ENCODE data around the gene CALML3. TPM values are rescaled to one million over a fixed set of nuclear protein-coding genes. Genes with fewer than 3 reads are reported as not detected.

CALML3 gene
- total and polyA plus RNA-seq, 2 donors (not counting 1 experiment from before 2014, with no cell fraction given) = not detected

DNA sequence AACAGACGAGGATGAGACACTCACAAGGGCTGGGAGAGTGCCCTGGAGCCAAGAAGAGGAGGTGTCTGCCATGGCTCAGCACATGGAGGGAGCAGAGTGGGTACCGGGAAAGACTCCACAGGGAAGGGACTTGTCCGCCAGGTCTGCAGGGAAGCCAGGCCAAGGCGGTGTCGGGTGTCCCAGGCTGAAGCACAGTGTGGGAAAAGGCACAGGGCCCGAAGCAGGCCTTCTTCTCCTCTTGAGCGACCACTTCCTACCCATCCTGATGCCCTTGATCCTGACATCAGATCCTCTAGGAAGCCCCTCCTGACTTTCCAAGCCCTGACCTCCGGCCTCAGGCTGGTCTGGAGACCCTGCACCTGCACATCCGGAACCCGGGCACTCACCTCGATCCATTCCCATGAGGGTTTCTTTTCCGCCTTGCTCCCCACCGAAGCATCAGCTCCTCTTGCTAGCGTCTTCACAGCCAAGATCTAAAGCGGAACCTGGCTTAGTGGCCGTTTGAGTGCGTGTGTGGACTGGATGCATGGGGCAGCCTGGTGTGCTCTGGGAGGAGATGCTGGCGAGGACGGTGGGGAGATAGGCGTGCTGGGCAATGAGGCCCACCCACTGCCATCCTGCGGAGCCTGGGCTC lies 8.5 kb downstream of the CALML3 start:
- Histone ChIP-seq H3K9ac (ENCODE audit: insufficient read depth, low read length) (no peak overlapping the region), H3K4me2 (ENCODE audit: extremely low read depth, insufficient read depth, low read length) (no peak overlapping the region), H3K36me3 (ENCODE audit: control insufficient read depth, insufficient read depth, low read length) (no peaks in the 10 kb centered on the region), H3K79me2 (ENCODE audit: control insufficient read depth, insufficient read depth, low read length) (no peaks in the 10 kb centered on the region), H3K4me1 (ENCODE audit: control insufficient read depth, extremely low read depth, insufficient read depth, low read length) (no peaks in the 10 kb centered on the region), H2AFZ (ENCODE audit: low read length) (no peak overlapping the region), H3K27ac (ENCODE audit: insufficient read depth, low read length) (no peak overlapping the region), H3K27me3 (ENCODE audit: control insufficient read depth, insufficient read depth, low read length) (no peaks in the 10 kb centered on the region), H3K4me3 (replicated peaks in 1 of 4; ENCODE audit: control extremely low read depth in 1 of 4, insufficient read depth in 1 of 4, low read depth in 3 of 4, low read length in 4 of 4) (no peak overlapping the region), H3K9me3 (ENCODE audit: control insufficient read depth, insufficient read depth, low read depth, low read length) (no peaks in the 10 kb centered on the region), H4K20me1 (ENCODE audit: control insufficient read depth, extremely low read depth, insufficient read depth, low read length) (no peaks in the 10 kb centered on the region)
- no peak for DNase-seq (ENCODE audit: low read depth in 2 of 2)
- TF ChIP-seq EZH2 (IDR thresholded peaks at IDR 0.05; ENCODE audit: low read length, missing control alignments) = no peak
- TF ChIP-seq, protein P1, sequence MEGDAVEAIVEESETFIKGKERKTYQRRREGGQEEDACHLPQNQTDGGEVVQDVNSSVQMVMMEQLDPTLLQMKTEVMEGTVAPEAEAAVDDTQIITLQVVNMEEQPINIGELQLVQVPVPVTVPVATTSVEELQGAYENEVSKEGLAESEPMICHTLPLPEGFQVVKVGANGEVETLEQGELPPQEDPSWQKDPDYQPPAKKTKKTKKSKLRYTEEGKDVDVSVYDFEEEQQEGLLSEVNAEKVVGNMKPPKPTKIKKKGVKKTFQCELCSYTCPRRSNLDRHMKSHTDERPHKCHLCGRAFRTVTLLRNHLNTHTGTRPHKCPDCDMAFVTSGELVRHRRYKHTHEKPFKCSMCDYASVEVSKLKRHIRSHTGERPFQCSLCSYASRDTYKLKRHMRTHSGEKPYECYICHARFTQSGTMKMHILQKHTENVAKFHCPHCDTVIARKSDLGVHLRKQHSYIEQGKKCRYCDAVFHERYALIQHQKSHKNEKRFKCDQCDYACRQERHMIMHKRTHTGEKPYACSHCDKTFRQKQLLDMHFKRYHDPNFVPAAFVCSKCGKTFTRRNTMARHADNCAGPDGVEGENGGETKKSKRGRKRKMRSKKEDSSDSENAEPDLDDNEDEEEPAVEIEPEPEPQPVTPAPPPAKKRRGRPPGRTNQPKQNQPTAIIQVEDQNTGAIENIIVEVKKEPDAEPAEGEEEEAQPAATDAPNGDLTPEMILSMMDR (conservative IDR thresholded peaks at IDR 0.05 in 1 of 2, IDR thresholded peaks at IDR 0.05 in 1 of 2; ENCODE audit: low read depth in 1 of 2, low read length in 2 of 2) = no peak

DNA sequence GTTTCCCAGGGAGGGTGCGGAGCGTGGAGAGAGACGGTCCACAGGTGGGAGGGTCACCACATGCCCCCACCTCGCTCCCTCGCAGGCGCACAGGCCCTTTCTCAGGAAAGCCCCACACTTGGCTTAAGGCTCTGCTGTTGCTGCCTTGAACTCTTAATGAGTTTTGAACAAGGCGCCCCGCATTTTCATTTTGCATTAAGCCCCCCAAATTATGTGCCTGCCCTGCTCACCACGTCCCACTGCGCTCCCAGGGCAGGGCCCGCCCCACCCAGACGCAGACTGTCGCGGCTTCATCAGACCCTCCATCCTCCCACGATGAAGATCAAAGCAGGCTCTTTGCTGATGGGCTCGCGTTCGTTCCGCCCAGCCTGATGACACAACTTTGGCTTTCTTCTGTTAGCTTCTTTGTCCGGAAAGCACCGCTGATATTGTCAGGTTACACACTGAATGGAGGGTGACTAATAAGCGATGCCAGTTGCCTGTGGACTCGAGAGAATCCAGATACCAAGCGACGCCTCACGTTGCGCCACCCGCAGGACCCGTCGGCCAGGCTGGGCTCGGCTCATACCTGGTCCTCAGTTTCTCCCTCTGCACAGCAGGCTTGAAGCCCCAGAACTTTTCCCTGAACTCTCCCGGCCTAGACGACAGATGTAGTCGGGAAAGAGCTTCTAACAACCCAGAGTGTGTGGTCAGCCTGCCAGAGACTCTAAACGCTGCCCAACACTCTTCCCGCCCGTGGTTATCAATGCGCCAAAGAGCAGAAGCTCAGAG lies 9.5 kb downstream of the CALML3 start:
- no peak overlapping the region for H3K9ac ChIP-seq (ENCODE audit: insufficient read depth, low read length)
- peak in 1 of 2 donors; percentile 43 for DNase-seq (ENCODE audit: low read depth in 2 of 2)
- no peaks in the 10 kb centered on the region for H4K20me1 ChIP-seq (ENCODE audit: control insufficient read depth, extremely low read depth, insufficient read depth, low read length)
- H2AFZ ChIP-seq (ENCODE audit: low read length) = no peak overlapping the region
- no peak overlapping the region for H3K27ac ChIP-seq (ENCODE audit: insufficient read depth, low read length)
- no peaks in the 10 kb centered on the region for H3K79me2 ChIP-seq (ENCODE audit: control insufficient read depth, insufficient read depth, low read length)
- TF ChIP-seq, protein P1 (conservative IDR thresholded peaks at IDR 0.05 in 1 of 2, IDR thresholded peaks at IDR 0.05 in 1 of 2; ENCODE audit: low read depth in 1 of 2, low read length in 2 of 2) = no peak
- no peak for TF ChIP-seq EZH2 (IDR thresholded peaks at IDR 0.05; ENCODE audit: low read length, missing control alignments)
- H3K4me1 ChIP-seq (ENCODE audit: control insufficient read depth, extremely low read depth, insufficient read depth, low read length) = no peaks in the 10 kb centered on the region
- no peaks in the 10 kb centered on the region for H3K27me3 ChIP-seq (ENCODE audit: control insufficient read depth, insufficient read depth, low read length)
- H3K4me2 ChIP-seq (ENCODE audit: extremely low read depth, insufficient read depth, low read length) = no peak overlapping the region
- H3K36me3 ChIP-seq (ENCODE audit: control insufficient read depth, insufficient read depth, low read length) = no peaks in the 10 kb centered on the region
- no peaks in the 10 kb centered on the region for H3K9me3 ChIP-seq (ENCODE audit: control insufficient read depth, insufficient read depth, low read depth, low read length)
- no peak overlapping the region for H3K4me3 ChIP-seq (replicated peaks in 1 of 4; ENCODE audit: control extremely low read depth in 1 of 4, insufficient read depth in 1 of 4, low read depth in 3 of 4, low read length in 4 of 4)

DNA sequence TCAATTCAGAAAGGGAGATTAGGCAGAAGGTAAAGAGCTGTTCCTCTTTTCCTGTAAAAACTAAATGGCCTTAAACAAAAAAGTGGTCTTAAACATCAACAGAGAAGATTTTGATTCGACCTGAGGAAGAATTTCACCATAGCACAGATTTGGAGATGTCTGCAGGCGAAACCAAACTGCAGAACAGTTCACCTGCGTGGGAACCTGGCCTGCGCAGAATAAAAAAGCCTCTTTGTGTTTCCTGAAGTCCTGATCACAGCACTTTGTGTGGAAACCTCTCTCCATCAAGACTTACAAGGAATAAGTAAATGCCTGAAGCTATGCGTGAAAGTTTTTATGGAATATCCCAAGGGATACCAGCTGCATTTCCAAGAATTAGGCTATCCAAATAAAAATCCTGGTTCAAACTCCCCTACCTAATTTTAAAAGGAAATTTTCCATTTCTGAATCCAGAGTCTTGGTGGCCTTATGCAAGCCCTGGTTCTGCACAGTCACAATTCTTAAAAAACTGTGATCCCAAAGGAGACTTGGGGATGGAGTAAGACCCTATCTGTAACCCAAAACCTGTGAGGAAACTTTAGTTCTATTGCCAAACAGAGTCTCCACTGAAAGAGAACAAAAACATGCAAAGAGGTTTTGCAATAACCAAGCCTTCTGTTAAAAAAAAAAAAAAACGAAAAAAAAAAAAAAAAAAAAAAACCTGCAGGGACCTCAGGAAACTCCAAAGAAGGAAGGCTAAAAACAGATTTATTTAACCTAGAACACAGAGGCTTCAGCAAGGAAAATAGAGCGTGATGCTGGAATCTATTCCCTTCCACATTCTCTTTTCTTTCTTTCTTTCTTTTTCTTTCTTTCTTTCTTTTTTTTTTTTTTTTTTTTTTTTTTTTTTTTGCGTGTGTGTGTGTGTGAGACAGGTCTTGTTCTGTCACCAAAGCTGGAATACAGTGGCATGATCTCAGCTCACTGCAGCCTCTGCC lies 10.4 kb downstream of the CALML3 start:
- H3K79me2 ChIP-seq (ENCODE audit: control insufficient read depth, insufficient read depth, low read length) = no peaks in the 10 kb centered on the region
- TF ChIP-seq, protein P1 (conservative IDR thresholded peaks at IDR 0.05 in 1 of 2, IDR thresholded peaks at IDR 0.05 in 1 of 2; ENCODE audit: low read depth in 1 of 2, low read length in 2 of 2) = no peak
- no peak for TF ChIP-seq EZH2 (IDR thresholded peaks at IDR 0.05; ENCODE audit: low read length, missing control alignments)
- no peaks in the 10 kb centered on the region for H4K20me1 ChIP-seq (ENCODE audit: control insufficient read depth, extremely low read depth, insufficient read depth, low read length)
- no peak overlapping the region for H3K4me2 ChIP-seq (ENCODE audit: extremely low read depth, insufficient read depth, low read length)
- no peak overlapping the region for H3K9ac ChIP-seq (ENCODE audit: insufficient read depth, low read length)
- H3K36me3 ChIP-seq (ENCODE audit: control insufficient read depth, insufficient read depth, low read length) = no peaks in the 10 kb centered on the region
- no peak overlapping the region for H2AFZ ChIP-seq (ENCODE audit: low read length)
- H3K27ac ChIP-seq (ENCODE audit: insufficient read depth, low read length) = no peak overlapping the region
- peak; percentile 38 to 95 for DNase-seq (ENCODE audit: low read depth in 2 of 2)
- no peaks in the 10 kb centered on the region for H3K27me3 ChIP-seq (ENCODE audit: control insufficient read depth, insufficient read depth, low read length)
- H3K4me3 ChIP-seq (replicated peaks in 1 of 4; ENCODE audit: control extremely low read depth in 1 of 4, insufficient read depth in 1 of 4, low read depth in 3 of 4, low read length in 4 of 4) = no peak overlapping the region
- no peaks in the 10 kb centered on the region for H3K4me1 ChIP-seq (ENCODE audit: control insufficient read depth, extremely low read depth, insufficient read depth, low read length)
- H3K9me3 ChIP-seq (ENCODE audit: control insufficient read depth, insufficient read depth, low read depth, low read length) = no peaks in the 10 kb centered on the region
